HG02943 (cell line): ENCODE data around the gene GRIK3.

Experiments
- ATAC-seq: cut with Tn5 transposase; IDR thresholded peaks from one replicate; pipeline ENCODE4 v1.9.1; 2021; ENCODE audit warnings: mild to moderate bottlenecking, low read depth, moderate library complexity; ENCODE audit not compliant: unreplicated experiment

The GRIK3 gene

DNA sequence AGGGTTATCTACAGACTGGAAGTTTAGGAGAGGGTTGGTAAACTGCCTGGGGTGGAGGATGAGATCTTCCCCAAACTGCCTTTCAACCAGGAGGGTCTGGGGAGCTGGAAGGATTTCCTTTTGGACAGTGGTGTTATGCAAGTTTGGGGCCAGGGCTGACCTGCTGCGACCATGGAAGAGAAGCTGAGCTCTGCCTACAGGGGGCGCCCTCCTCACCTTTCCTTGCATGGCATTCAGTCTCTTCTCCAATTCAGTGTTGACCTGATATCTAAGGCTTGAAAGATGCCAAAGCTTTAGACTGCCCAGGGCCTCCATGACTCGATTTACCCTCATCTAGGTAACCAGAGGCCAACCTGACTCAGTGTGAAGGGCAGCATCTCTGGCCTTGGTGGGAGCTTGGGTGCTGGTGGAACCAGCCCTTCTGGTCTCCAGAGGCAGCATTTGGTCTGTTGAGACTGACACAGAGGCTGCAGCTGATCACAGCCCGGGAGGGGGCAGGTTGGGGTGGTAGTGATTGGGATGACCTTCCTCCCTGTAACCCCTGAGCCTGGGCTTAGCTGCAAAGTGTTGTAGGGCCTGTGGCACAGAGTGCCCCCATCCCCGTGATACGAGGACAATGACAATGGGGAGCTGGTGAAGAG lies 170.0 kb downstream of the GRIK3 start:
- no peak for ATAC-seq

DNA sequence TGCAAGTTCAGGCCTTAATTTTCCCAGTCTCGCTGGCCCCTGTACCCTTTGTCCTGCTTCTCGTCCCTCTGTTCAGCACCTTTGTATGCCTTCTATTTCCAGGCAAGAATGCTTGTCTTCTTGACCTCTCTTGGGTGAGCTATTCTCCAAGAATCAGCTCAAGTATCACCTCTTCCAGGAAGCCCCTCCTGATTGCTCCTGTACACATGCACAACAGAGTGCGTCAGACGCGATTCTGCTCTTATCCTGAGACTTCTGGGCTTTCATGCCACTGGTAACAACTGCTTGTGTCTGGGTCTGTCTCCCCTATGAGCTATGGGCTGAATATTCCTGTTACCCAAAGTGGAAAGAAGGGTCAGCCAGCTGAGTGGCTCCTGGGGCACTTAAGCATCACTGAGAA lies 170.8 kb downstream of the GRIK3 start:
- no peak for ATAC-seq

DNA sequence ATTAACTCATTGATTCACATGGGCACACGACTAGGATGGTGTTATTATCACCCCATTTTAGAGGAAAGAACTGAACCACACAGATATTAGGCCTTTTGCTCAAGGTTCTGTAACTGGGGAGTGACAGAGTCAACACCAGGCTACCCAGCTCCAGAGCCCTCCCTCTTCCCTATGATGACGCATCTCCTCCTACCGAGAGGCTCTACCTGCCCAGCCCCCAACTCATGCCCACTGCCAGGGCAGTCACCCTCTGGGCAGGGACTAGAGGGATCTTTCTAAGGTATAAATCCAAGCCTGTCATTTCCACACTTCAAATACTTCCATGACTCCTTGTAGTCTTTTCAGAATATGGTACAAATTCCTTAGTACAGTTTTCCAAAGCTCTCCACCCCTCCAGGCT lies 171.3 kb downstream of the GRIK3 start:
- ATAC-seq: no peak

DNA sequence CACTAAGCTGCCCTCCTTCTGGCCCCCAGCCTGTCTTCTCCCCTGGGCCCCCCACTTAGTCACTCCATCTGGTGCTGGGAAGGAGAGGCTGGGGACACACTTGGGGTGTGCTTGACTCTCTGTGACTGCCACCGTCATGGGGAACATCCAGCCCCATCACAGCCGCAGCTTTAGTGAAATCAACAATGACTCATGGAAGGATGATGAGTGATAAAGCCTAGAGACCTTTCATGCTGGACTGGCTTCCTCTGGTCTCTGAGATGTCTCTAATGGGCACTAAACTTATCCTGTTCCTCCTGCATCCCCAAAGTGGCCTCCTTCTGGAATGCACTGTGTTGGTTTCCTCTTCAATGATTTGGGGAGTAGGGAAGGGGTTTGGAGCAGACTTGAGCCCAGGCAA lies 172.9 kb downstream of the GRIK3 start:
- ATAC-seq: no peak

DNA sequence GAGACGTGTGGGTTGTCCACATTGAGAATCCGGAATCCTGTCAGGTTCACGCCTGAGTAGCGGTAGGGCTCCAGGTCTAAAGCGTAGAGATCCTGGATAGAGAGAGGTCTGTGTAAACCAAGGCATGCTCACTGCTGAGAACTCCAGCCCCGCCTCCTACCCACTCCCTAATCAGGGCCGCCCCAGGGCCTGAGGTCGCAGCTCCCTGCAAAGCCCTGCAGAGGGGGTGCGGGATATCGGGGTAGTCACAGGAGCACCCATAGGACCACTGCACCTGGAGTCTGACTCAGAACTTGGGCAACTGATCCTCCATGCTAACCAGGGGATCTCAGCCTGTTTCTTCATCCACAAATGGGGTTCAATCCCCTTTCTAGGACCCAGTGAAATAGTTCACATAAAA lies 174.4 kb downstream of the GRIK3 start:
- ATAC-seq: no peak

DNA sequence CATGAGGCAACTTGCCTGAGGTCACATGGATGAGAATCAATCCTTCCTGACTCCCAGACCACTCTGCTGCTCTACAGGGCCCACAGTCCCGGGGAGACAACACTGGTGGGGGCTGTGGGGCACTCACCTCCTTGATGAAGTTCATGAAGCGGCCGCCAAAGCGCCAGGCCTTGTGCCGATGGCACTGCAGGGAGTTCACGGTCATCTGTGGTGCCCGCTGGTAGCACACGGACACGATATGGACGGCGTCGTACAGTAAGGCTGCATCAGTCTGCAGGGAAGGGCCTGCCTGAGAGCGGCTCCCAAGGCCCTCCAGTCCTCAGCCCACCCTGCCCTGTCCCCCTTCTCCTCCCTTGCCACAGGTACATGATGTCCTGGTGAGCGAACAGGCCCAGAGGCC lies 175.3 kb downstream of the GRIK3 start:
- no peak for ATAC-seq

DNA sequence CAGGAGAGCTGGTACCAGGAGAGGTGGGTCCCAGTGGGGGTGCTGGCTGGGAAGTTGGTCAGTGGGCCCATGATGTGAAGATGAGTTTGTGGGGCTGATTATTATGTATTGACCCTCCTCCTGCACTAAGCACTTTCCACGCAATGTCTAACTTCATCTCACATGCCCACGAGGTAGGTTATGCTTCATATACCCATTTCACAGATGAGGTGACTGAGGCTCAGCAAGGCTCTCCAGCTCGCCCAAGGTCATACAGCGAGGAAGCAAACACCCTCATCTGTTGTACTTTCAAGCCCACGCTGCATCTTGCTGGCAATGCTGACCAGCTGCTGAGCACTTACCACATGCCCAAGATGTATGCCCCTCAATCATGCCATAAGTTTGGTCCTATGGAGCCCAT lies 175.8 kb downstream of the GRIK3 start:
- no peak for ATAC-seq

DNA sequence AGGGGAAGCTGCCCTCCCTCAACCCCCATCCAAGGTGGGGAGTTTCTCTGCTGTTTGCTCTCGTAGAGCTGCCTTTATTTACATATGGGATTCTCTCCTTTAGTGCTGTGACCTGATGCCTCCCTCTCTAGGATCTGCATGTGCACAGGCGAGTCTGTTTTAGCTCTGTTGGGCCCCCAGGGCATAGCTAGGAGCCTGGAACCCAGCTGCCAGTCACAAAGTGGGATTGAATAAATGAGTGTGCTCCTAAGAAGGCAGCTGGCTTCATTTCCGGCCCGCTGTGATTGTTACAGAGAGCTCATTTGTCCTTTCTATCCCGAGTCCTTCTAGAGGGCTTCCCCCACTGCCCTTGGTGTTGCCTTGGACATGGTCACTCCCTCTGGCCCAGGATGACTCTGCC lies 176.6 kb downstream of the GRIK3 start:
- no peak for ATAC-seq

DNA sequence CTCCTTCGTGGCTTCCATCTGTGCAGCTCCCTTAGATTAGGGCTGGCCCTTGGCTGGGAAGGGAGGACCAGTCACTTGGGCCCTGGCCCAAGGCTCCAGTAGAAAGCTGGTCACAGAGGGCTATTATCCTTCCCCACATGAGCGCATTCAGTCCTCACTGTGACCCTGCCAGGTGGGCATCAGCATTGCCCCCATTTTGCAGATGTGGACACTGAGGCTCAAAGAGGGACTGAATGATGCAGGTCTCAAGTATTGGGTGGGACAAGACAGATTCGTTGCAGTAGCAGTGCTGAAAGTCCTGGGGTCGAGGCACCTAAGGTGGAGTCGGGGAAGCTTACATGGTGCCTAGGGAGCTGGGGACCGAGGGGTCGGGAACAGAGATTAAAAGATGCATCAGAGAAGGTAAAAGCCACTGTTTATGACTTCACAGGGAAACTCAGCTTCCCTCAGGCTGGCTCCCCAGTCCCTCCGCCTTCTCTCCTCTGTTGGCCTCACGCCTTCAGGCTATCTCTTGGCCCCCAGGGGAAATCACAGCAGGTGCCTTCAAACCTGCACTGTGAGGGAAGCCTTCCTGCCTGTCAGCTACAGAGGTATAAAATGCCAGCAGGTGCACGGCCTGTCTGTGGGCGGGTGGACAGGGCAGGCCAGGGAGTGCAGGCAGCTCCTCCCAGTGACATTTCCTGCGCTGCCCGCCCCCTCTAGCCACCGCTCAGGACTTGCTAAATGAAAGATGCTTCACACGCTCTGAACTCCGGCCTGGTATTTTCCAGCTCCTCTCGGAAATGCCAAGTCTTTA lies 178.4 kb downstream of the GRIK3 start:
- ATAC-seq: no peak

DNA sequence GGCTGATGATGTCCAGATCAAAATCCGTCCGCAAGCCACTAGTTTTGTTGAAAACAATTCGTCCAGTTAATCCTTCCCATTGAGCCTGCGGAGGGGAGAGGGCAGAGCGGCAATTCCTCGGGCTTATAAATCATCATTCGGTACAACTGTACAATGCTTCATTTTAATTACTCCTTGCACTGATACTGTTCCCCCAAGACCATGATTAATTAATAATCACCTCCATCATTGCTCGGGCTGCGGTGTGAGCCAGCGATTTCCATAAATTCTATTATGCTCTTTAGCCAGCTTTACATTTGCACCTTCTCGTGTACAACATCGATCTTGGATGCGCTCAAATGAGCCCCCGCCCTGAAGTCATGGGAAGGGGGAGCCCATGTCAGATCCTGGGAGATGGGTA lies 180.7 kb downstream of the GRIK3 start:
- ATAC-seq: no peak

DNA sequence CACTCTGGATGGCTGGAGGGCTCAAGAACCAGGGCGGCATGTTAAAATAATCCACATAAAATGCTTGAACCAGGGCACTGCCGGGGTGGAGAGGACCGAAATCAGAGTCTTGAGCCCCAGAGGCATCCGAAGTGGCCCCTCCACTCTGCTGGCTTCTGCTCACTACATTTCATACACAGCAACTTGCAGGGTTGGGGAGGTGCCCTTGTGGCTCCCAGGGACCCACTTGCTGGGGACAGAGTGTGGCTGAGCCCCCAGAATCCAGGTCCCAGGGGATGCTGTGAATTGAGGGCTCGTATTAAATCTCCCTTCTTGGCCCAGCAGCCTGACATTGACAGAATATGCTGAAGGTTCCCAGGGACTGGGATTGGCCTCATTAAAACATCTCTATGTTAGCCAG lies 181.7 kb downstream of the GRIK3 start:
- no peak for ATAC-seq

DNA sequence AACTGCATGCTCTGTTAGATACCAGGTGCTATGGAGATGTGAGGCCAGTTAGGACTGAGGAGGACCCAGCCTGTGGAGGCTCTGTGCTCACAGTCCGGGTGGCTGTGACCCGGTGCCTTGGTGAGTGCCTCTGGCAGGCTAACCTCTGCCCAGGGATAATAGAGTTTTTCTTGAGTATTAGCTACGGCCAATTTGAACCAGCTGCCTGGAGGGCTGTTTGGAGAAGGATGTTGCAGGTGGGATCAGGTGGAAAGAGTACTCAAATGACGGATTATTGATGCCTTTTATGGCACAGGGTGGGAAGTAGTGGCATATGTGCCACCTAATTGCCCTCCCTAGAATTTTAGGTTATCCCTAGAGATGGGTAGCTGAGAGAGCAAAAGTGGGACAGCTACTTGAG lies 182.7 kb downstream of the GRIK3 start:
- no peak for ATAC-seq

DNA sequence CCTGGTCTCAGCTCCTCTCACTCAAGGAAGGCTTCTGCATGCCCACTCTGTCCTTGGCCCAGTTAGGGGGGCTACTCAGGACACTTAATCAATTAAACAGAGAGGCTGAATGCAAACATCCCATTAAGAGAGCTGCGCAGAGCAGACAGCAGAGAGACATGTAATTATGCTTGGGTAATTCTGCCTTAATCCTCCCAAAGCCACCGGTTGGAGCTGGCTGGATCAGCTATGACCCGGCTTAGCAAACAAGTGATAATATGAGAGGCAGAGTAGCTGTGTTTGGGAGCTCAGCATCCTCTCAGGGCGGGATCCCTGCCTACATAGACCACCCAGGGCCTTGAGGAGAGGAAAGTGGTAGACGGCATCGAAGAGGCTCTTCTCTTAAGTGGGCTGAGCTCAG lies 183.2 kb downstream of the GRIK3 start:
- ATAC-seq: no peak

DNA sequence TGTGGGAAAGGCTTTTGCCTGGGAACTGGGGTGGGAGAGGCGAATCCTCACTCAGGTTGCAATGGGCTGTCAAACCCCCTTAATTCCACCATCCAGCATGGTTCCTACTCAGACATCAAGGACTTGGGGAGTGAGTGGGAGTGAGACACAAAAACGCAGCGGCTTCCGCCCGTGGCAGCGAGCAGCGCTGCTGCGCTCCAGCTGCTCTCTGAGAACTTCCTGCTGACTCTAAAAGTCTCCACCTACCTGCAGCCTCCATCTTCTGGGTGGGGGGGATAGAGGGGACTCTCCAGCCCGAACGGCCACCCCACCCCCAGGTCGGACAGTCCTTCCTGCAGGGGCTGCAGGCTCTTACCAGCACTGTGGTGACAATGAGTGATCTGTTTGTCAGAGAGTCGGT lies 184.4 kb downstream of the GRIK3 start:
- ATAC-seq: no peak

DNA sequence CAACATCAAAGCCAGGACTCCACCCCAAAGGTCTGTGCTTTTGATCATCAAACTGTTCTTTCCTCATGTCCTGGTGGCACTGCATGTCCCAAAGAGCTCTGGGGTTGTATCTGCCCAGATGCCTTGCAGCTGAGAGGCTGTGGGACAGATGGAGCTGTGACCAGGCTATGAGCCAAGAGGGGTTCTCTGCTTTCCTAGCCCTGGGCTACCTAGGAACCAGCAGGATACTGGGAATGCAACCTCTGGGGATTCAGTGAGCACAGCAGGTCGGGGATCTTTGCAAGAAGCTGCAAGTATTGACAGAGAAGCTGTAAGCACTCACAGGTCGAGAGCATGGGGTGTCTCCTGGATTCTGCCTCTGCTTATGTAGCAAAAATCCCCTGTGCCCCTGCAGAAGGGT lies 186.6 kb downstream of the GRIK3 start:
- no peak for ATAC-seq

DNA sequence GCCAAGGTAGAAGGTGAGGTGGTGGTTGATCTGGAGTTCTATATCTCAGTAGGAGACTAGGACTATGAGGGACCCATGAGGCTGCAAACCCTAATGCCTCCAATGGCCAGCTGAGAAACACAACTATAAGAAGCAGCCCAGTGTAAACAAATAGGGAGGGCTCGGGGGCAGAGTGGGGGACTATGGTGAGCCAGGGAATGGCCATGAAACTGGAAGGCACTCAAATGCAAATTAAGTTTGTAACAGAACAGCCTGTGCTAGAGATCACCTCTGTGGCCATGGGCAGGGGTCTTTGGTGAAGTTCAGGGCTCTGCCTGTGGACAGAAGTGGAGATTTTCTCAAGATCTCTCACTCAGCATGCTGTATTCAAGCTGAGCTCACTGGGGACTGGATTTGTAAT lies 187.1 kb downstream of the GRIK3 start:
- no peak for ATAC-seq

DNA sequence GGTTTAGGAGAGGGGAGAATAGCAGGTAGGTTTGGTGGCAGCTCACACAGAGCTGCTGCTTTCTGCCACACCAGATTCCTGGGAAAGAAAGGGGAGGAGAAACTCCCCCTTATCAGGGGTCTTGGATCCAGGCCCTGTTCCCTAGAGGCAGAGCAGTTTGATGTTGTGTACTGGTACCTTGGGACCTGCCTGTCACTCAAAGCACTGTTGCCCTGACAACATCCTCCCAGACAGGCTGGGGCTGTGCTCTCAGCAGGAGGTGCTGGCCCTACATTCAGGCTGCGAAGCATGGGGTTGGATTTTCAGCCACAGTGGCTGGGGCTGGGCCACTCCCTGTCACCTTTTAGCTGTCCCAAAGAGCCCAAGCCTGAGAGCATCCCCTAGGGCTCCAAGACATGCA lies 188.0 kb downstream of the GRIK3 start:
- ATAC-seq: no peak

DNA sequence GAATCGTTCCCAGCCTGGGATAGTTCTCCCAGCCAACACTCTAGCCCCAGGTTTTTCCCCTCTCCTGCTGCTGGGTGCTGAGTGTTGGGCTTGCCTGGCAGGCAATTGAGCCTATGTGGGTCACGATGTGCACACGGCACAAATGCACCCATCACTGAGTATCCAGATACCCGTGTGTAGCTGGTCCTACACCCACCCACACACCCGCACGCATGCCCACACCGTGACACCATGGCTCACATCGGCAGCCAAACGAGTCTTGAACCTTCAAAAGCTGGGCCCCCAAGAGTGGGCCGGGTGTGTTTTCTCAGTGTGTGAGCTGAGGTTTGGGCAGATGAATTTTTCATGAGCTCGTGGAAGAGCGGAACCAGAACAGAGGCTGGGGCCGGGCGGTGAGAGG lies 188.5 kb downstream of the GRIK3 start:
- no peak for ATAC-seq

DNA sequence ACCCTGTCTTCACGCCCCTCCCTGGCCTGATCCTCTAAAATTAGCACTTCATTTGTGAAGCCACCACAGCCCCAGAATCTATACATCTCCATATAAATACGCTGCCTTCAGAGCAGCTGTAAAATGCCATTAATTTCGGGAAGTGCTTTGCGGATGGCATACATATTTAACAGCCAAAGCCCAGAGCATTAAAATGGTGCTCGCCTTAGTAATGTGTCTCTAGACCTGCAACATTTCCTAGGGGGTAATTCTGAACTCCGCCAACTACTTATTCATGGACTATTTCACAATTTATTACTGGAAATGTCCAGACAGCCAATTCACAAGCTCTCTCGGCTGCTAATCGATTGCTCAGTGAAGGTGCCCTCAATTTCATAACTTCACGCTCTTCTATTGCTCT lies 189.4 kb downstream of the GRIK3 start:
- no peak for ATAC-seq

DNA sequence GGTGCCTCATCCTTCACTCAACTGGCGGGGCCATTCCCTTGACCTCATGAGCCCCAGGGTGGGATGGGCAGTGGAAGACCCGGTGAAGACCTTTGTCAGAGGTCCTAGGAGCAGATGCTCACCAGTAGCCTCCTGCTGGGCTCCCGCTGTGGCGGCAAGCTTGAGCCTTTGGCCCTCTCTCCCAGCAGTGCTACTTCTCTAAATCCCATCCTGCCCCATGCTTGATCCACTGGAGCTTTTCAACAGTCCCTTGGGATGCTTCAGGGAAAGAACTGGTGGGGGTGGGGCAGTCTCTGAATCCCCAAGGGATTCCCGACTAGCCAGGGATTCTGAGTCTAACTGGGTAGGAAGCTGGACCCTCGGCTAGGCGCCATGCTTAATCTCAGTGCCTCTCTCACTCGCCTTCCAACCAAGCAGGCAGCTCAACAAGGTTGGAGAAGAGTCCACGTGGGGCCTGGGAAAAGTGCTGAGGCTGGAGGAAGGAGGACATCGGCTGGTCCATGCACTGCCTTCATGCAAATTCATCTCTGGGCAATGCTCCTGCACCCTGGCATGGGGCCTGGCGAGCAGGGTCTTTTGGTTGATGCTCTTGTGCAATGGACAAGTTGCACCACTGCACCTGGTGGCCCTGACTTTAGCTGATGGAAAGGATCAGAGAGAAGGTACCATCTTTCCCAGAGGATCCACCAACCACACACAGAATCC lies 190.3 kb downstream of the GRIK3 start:
- no peak for ATAC-seq

DNA sequence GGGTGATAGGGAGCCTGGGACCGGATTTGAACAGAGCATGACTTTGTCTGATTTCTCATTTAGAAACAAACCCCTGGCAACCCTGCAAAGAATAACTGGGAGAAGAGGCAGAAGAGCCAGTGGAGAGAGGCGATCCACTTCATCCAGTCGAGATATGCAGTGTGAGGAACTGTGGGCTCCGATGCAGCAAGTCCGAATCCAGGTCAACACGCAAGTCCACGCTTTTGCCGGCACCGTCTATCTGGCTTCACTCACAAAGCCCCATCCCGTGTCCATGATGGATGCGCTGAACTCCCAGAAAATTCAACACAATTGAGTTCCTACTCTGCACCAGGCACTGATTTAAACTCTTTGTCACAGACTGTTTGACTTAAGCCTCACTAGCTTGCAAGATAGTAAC lies 191.3 kb downstream of the GRIK3 start:
- ATAC-seq: no peak

DNA sequence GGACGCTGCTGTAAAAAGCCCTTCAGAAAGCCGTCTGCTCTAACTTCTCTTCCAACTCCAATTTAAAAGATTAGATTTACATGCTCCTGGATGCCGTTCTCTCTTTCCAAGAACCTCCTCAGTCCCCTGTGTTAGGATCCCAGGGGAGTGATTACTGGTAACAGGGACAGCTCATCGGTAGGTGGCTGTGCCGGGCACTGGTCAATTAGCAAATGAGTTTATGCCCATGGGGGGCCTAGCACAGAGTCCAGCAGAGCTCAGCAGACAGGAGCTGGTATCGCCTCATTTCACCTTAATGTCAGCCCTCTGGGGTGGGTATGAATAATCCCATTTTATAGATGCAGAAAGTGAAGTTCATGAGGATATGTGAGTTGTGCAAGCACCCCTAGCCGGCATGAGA lies 191.9 kb downstream of the GRIK3 start:
- no peak for ATAC-seq
